Uterus (tissue), 4 donors: ENCODE data around the gene HMGB3. TPM values are rescaled to one million over a fixed set of nuclear protein-coding genes. Genes with fewer than 3 reads are reported as not detected.

ENCODE experiments used
- DNase-seq, 2 donors: peaks; one replicate each; pipeline ENCODE4 v3.0.0-alpha.2; 2019 to 2020
- H3K27ac ChIP-seq, 2 donors: fragments of 200-600 bp; sonication (generic); 1 replicate in 1 of 2; 2 replicates in 1 of 2; pipeline ENCODE4 v1.5.1; 2016 to 2018
- H3K27me3 ChIP-seq, 2 donors: fragments of 200-600 bp; sonication (generic); one replicate each; pipeline ENCODE4 v1.5.1; 2018 to 2019; ENCODE audit warnings: control low read depth in 1 of 2
- H3K36me3 ChIP-seq, 2 donors: fragments of 200-600 bp; sonication (generic); one replicate each; pipeline ENCODE4 v1.5.1; 2019; ENCODE audit warnings: control low read depth in 1 of 2
- H3K4me1 ChIP-seq, 2 donors: fragments of 200-600 bp; sonication (generic); one replicate each; pipeline ENCODE4 v1.5.1; 2018 to 2019; ENCODE audit warnings: control low read depth in 1 of 2
- H3K4me3 ChIP-seq, 2 donors: fragments of 200-600 bp; sonication (generic); 1 replicate in 1 of 2; 2 replicates in 1 of 2; pipeline ENCODE4 v1.5.1; 2018 to 2019; ENCODE audit warnings: mild to moderate bottlenecking in 1 of 2
- H3K9me3 ChIP-seq, 2 donors: fragments of 200-600 bp; sonication (generic); one replicate each; pipeline ENCODE4 v1.5.1; 2019; ENCODE audit warnings: control low read depth in 1 of 2
- POLR2A ChIP-seq, 2 donors: fragments of 450-650 bp; IDR thresholded peaks; one replicate each; pipeline ENCODE4 v1.6.1; 2016; ENCODE audit warnings: antibody characterized with exemption in 2 of 2, mild to moderate bottlenecking in 1 of 2, moderate library complexity in 1 of 2
- intact Hi-C: fragments of 100-400 bp; cut with DNase I; formaldehyde crosslinking; loops from one replicate; pipeline ENCODE4 v1.15.1; 2023; ENCODE audit warnings: low total_unique reads
- total RNA-seq, 4 donors: library from RNA; depleted of rRNA in 3 of 4; stranded (reverse); fragments of >200 nt in 3 of 4; gene quantifications; one replicate each; pipeline versions ENCODE4 v1.1.0 to v1.2.4, GENCODE V29; 2014 to 2023
- TF ChIP-seq, protein P1 (sequence below), 4 experiments: fragments of 200-600 bp in 2 of 4; fragments of 450-650 bp in 2 of 4; sonication (generic) in 2 of 4; IDR thresholded peaks; one replicate each; pipeline ENCODE4 v1.5.1; 2016 to 2019; ENCODE audit warnings: antibody characterized with exemption in 4 of 4, mild to moderate bottlenecking in 2 of 4, moderate library complexity in 1 of 4
- donor health status: DM: yes; HTN: yes; CAD: no.

The HMGB3 gene
- total RNA-seq, 4 donors from 2014 or later: 2.4 to 21.8 (median 4.4) TPM; not detected in 1

DNA sequence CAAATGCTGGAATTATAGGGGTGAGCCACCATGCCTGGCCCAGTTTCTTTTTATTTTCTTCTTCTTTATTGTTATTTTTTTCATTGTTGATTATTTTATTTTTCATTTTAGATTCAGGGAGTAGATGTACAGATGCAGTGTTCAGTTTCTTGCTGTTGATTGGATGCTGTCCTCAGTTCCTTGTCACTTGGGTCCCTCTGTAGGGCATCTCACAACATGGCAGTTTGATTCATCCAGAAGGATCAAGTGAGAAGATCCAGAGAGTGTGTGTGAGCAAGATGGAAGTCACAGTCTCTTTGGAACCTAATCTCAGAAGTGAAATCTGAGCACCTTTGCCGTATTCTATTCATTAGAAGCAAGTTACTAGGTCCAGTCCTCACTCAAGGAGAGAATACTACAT is 20.9 kb downstream of the HMGB3 start:
- no peak for DNase-seq

DNA sequence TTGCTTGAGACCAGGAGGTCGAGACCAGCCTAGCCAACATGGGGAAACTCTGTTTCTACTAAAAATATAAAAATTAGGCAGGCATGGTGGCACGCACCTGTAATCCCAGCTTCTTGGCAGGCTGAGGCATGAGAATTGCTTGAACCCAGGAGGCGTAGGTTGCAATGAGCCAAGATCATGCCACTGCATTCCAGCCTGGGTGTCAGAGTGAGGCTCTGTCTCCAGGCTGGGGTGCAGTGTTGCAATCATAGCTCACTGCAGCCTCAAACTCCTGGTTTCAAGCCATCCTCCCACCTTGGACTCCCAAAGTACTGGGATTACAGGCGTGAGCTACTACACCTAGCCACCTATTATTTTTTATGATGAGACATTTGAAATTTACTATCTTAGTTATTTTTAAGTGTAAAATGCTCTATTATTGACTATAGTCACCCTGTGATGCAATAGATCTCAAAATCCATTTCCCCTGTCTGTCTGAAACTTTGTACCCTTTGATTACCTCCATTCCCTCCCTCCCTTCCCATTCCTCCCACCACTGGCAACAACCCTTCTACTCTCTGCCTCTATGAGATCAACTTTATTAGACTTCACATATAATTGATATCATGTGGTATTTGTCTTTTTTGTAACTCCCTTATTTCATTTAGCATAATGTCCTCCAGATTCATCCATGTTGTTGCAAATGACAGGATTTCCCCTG is 23.4 kb downstream of the HMGB3 start:
- Histone ChIP-seq H3K9me3 (no peaks in the 10 kb centered on the region), H3K4me1 (no peaks in the 10 kb centered on the region), H3K27ac (no peak overlapping the region), H3K4me3 (no peak overlapping the region), H3K36me3 (no peaks in the 10 kb centered on the region), H3K27me3 (no peaks in the 10 kb centered on the region)
- no peak for DNase-seq
- TF ChIP-seq POLR2A (IDR thresholded peaks at IDR 0.05): no peak
- TF ChIP-seq, protein P1, sequence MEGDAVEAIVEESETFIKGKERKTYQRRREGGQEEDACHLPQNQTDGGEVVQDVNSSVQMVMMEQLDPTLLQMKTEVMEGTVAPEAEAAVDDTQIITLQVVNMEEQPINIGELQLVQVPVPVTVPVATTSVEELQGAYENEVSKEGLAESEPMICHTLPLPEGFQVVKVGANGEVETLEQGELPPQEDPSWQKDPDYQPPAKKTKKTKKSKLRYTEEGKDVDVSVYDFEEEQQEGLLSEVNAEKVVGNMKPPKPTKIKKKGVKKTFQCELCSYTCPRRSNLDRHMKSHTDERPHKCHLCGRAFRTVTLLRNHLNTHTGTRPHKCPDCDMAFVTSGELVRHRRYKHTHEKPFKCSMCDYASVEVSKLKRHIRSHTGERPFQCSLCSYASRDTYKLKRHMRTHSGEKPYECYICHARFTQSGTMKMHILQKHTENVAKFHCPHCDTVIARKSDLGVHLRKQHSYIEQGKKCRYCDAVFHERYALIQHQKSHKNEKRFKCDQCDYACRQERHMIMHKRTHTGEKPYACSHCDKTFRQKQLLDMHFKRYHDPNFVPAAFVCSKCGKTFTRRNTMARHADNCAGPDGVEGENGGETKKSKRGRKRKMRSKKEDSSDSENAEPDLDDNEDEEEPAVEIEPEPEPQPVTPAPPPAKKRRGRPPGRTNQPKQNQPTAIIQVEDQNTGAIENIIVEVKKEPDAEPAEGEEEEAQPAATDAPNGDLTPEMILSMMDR (IDR thresholded peaks at IDR 0.05): no peak
- intact Hi-C loops: no loop called here

More for the DNA sequence above, 20.9 kb downstream of the HMGB3 start:
- H3K27me3 ChIP-seq: no peaks in the 10 kb centered on the region
- no peak overlapping the region for H3K27ac ChIP-seq
- H3K4me3 ChIP-seq: no peak overlapping the region
- TF ChIP-seq, protein P1 (IDR thresholded peaks at IDR 0.05): no peak
- no peak for TF ChIP-seq POLR2A (IDR thresholded peaks at IDR 0.05)
- H3K9me3 ChIP-seq: no peaks in the 10 kb centered on the region
- intact Hi-C loops: no loop called here
- H3K36me3 ChIP-seq: no peaks in the 10 kb centered on the region
- no peaks in the 10 kb centered on the region for H3K4me1 ChIP-seq

DNA sequence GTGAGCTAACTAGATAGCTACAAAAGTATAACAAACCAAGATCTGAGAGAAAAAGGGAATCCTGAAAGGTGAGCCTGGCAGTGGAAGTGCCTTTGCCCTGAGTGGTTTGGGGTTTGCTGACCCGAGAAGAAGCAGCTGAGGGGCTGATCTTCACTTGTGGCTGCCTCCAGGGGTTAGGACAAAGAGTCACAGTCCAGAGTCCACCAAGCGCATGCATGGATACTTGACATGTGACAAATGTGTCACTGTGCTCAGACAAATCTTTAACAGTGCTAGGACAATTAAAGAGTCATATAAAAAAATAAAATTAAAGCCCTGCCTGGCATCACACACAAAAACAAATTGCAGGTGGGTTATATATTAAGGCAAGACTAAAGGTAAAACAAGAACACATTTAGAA is 26.4 kb downstream of the HMGB3 start:
- Histone ChIP-seq H3K27me3 (no peaks in the 10 kb centered on the region), H3K27ac (no peak overlapping the region), H3K4me1 (no peaks in the 10 kb centered on the region), H3K4me3 (no peak overlapping the region), H3K9me3 (no peaks in the 10 kb centered on the region), H3K36me3 (no peaks in the 10 kb centered on the region)
- TF ChIP-seq, protein P1 (IDR thresholded peaks at IDR 0.05): no peak
- no peak for TF ChIP-seq POLR2A (IDR thresholded peaks at IDR 0.05)
- intact Hi-C loops: no loop called here
- DNase-seq: no peak

DNA sequence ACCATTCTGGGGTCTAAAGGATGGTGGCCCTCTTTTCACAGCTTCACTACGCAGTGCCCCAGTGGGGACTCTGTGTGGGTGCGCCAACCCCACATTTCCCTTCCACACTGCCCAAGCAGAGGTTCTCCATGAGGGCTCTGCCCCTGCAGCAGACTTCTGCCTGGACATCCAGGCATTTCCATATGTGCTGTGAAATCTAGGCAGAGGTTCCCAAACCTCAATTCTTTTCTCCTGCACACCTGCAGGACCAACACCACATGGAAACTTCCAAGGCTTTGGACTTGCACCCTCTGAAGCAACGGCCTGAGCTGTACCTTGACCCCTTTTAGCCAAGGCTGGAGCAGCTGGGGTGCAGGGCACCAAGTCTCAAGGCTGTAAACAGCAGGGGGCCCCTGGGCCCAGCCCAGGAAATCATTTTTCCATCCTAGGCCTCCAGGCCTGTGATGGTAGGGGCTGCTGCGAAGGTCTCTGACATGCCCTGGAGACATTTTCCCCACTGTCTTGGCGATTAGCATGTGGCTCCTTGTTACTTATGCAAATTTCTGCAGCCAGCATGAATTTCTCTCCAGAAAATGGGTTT is 30.1 kb downstream of the HMGB3 start:
- H3K27me3 ChIP-seq: no peaks in the 10 kb centered on the region
- no peaks in the 10 kb centered on the region for H3K4me1 ChIP-seq
- H3K27ac ChIP-seq: no peak overlapping the region
- intact Hi-C loops: no loop called here
- no peaks in the 10 kb centered on the region for H3K36me3 ChIP-seq
- no peaks in the 10 kb centered on the region for H3K9me3 ChIP-seq
- DNase-seq: no peak
- TF ChIP-seq, protein P1 (IDR thresholded peaks at IDR 0.05): no peak
- TF ChIP-seq POLR2A (IDR thresholded peaks at IDR 0.05): no peak
- H3K4me3 ChIP-seq: no peak overlapping the region

DNA sequence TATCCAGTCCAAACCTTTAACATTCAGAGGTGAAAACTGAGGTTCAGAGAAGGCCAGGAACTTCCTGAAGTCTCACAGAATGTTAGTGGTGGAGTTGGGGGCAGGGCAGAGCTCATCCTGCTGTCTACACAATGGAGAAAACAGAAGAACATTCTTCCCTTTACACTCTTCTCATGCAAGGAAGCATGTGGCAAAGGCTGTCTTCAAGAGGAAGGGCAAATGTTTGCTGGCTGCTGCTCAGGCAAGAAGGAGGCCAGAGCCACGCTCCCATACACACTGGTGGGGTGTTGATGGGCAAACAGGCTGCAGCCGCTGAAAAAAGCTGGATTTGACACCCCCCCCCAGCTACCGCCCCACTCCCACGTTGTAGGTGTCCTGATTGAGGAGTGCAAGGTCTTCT is 32.5 kb downstream of the HMGB3 start:
- no peak overlapping the region for H3K27ac ChIP-seq
- H3K4me3 ChIP-seq: no peak overlapping the region

More for the DNA sequence above, 32.5 kb downstream of the HMGB3 start:
- Histone ChIP-seq H3K36me3 (no peaks in the 10 kb centered on the region), H3K4me1 (no peaks in the 10 kb centered on the region), H3K27me3 (no peaks in the 10 kb centered on the region), H3K9me3 (no peaks in the 10 kb centered on the region)
- no peak for TF ChIP-seq POLR2A (IDR thresholded peaks at IDR 0.05)
- TF ChIP-seq, protein P1 (IDR thresholded peaks at IDR 0.05): no peak
- intact Hi-C loops: no loop called here
- no peak for DNase-seq
